ENCODE measurements around the gene PIEZO1. TPM values are rescaled to one million over a fixed set of nuclear protein-coding genes. Genes with fewer than 3 reads are reported as not detected.

Gene PIEZO1
- total and polyA plus RNA-seq, 2 donors (not counting 1 experiment from before 2014, with no cell fraction given): 108 to 331 TPM

DNA sequence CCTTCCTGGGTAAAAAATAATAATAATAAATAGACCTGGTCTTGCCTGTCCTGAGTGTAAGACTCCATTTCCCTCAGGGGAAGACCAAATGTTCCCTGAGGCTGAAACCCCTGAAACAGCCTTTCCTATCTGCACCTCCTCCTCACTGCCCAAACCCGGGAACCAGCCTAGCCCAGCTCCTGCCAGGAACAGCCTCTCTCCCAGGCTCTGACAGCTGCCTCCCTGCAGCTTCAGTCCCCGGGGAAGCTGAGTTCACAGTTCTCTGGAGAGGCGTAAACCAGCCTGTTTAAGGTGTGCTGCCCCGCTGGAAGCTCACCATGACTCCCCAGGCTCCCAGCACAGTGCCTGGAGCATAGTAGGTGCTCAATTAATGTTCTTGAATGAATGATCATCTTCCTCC, 11.3 kb upstream of the PIEZO1 start:
- Histone ChIP-seq H2AFZ (ENCODE audit: insufficient read depth, low read depth, low read length, poor library complexity, severe bottlenecking) (no peak overlapping the region), H3K4me1 (ENCODE audit: control insufficient read depth in 2 of 2, insufficient read depth in 2 of 2, low read length in 2 of 2) (peaks cover 42 to 56% of the 10 kb centered on the region in 2 donors), H3K4me3 (ENCODE audit: control extremely low read depth in 1 of 5, extremely low read depth in 1 of 5, insufficient read depth in 1 of 5, low read depth in 2 of 5, low read length in 4 of 5) (no peak overlapping the region), H4K20me1 (ENCODE audit: control insufficient read depth, insufficient read depth, low read length, poor library complexity, severe bottlenecking) (no peaks in the 10 kb centered on the region), H3K79me2 (ENCODE audit: control insufficient read depth, insufficient read depth, low read length) (no peaks in the 10 kb centered on the region), H3K4me2 (replicated peaks; ENCODE audit: low read depth, low read length, poor library complexity, severe bottlenecking) (no peak overlapping the region), H3K9ac (ENCODE audit: low read length) (no peak overlapping the region), H3K9me3 (ENCODE audit: control extremely low read depth in 1 of 3, control insufficient read depth in 2 of 3, insufficient read depth in 1 of 3, low read length in 2 of 3) (peaks cover 0 to 14% (median 0%) of the 10 kb centered on the region in 3 donors), H3K27ac (ENCODE audit: low read length in 2 of 2) (no peak overlapping the region), H3K36me3 (replicated peaks in 1 of 2; ENCODE audit: control extremely low read depth in 1 of 2, control insufficient read depth in 1 of 2, extremely low read depth in 1 of 2, insufficient read depth in 2 of 2, low read length in 1 of 2) (no peaks in the 10 kb centered on the region), H3K27me3 (replicated peaks in 1 of 4; ENCODE audit: control extremely low read depth in 1 of 4, control insufficient read depth in 3 of 4, insufficient read depth in 4 of 4, low read length in 3 of 4) (no peaks in the 10 kb centered on the region)
- POLR2A ChIA-PET: no interaction called here
- Mint-ChIP-seq H3K4me1 (peaks cover 44% of the 10 kb centered on the region), H3K4me3 (no peak overlapping the region), H3K27ac (no peak overlapping the region), H3K27me3 (no peaks in the 10 kb centered on the region), H3K9me3 (ENCODE audit: insufficient read depth) (no peaks in the 10 kb centered on the region)
- CTCF ChIA-PET: interaction anchor here (1.2 kb wide), 1 partner anchor 59 kb away, joined by 3 read pairs; no protein-coding TSS in a partner anchor
- 91% methylated on average over 3 of the region's 4 CpGs for WGBS (ENCODE audit: insufficient coverage)
- DNase-seq (no peak), ATAC-seq (ENCODE audit: low read depth) (no peak)
- intact Hi-C loops (cut with micrococcal nuclease): no loop called here
- no peak for TF ChIP-seq CTCF (IDR thresholded peaks at IDR 0.05)
- no peak for TF ChIP-seq EZH2 (IDR thresholded peaks at IDR 0.05; ENCODE audit: borderline replicate concordance, insufficient read depth, low read depth, low read length, poor library complexity, severe bottlenecking)

GRCh38 chr16:88793251-88793954, 8.4 kb upstream of the PIEZO1 start:
- TF ChIP-seq CTCF (IDR thresholded peaks at IDR 0.05) (no peak), EZH2 (IDR thresholded peaks at IDR 0.05; ENCODE audit: borderline replicate concordance, insufficient read depth, low read depth, low read length, poor library complexity, severe bottlenecking) (no peak)
- intact Hi-C loops (cut with micrococcal nuclease): no loop called here
- Mint-ChIP-seq H3K27me3 (no peaks in the 10 kb centered on the region), H3K4me3 (peak overlapping the region; percentile 34), H3K4me1 (peaks cover 49% of the 10 kb centered on the region), H3K27ac (peak overlapping the region; percentile 32), H3K9me3 (ENCODE audit: insufficient read depth) (no peaks in the 10 kb centered on the region)
- H3K9ac ChIP-seq (ENCODE audit: low read length): no peak overlapping the region
- ATAC-seq (ENCODE audit: low read depth): peak; percentile 42
- CTCF ChIA-PET: interaction anchor here (0.7 to 1.6 kb wide), 9 partner anchors 8 to 178 kb away, joined by 3 to 6 read pairs (median 3); no protein-coding TSS in a partner anchor
- peak overlapping the region; percentile 66 for H3K4me2 ChIP-seq (replicated peaks; ENCODE audit: low read depth, low read length, poor library complexity, severe bottlenecking)
- DNase-seq: no peak
- H3K79me2 ChIP-seq (ENCODE audit: control insufficient read depth, insufficient read depth, low read length): no peaks in the 10 kb centered on the region
- no peaks in the 10 kb centered on the region for H3K36me3 ChIP-seq (replicated peaks in 1 of 2; ENCODE audit: control extremely low read depth in 1 of 2, control insufficient read depth in 1 of 2, extremely low read depth in 1 of 2, insufficient read depth in 2 of 2, low read length in 1 of 2)
- H3K9me3 ChIP-seq (ENCODE audit: control extremely low read depth in 1 of 3, control insufficient read depth in 2 of 3, insufficient read depth in 1 of 3, low read length in 2 of 3): peaks cover 0 to 3% (median 0%) of the 10 kb centered on the region in 3 donors
- 28% methylated on average over 34 of the region's 35 CpGs for WGBS (ENCODE audit: insufficient coverage)
- peak overlapping the region; percentile 58 for H2AFZ ChIP-seq (ENCODE audit: insufficient read depth, low read depth, low read length, poor library complexity, severe bottlenecking)
- no peaks in the 10 kb centered on the region for H4K20me1 ChIP-seq (ENCODE audit: control insufficient read depth, insufficient read depth, low read length, poor library complexity, severe bottlenecking)
- POLR2A ChIA-PET: interaction anchor here (0.7 kb wide), 1 partner anchor 106 kb away, joined by 11 read pairs; no protein-coding TSS in a partner anchor
- peaks cover 52 to 62% of the 10 kb centered on the region in 2 donors for H3K4me1 ChIP-seq (ENCODE audit: control insufficient read depth in 2 of 2, insufficient read depth in 2 of 2, low read length in 2 of 2)
- H3K27ac ChIP-seq (ENCODE audit: low read length in 2 of 2): no peak overlapping the region
- no peaks in the 10 kb centered on the region for H3K27me3 ChIP-seq (replicated peaks in 1 of 4; ENCODE audit: control extremely low read depth in 1 of 4, control insufficient read depth in 3 of 4, insufficient read depth in 4 of 4, low read length in 3 of 4)
- H3K4me3 ChIP-seq (ENCODE audit: control extremely low read depth in 1 of 5, extremely low read depth in 1 of 5, insufficient read depth in 1 of 5, low read depth in 2 of 5, low read length in 4 of 5): peak overlapping the region in 1 of 5 experiments; percentile 15

Data from B cell (primary cell).